ENCODE data around the gene PRPS1L1.
A peak's percentile ranks its signal among the peaks of the same experiment; 100 is the strongest.

Gene PRPS1L1

GRCh38 chr7:18027628-18028027 lies at the start of gene PRPS1L1:
TSS of gene PRPS1L1 (minus strand) at chr7:18027846.
- intact Hi-C loops (cut with DNase I) = no loop called here
- DNase-seq = no peak

GRCh38 chr7:18076461-18076860 lies 48.8 kb upstream of the PRPS1L1 start:
- no peak for DNase-seq
- intact Hi-C loops (cut with DNase I) = no loop called here

- DNase-seq = no peak
- intact Hi-C loops (cut with DNase I) = no loop called here
Measured at GRCh38 chr7:18068745-18069144, 41.1 kb upstream of the PRPS1L1 start.

- intact Hi-C loops (cut with DNase I) = no loop called here
Measured at GRCh38 chr7:18064242-18064838, 36.7 kb upstream of the PRPS1L1 start.

GRCh38 chr7:18063149-18063901 lies 35.7 kb upstream of the PRPS1L1 start:
- no peak for DNase-seq
- intact Hi-C loops (cut with DNase I) = no loop called here

More at GRCh38 chr7:18064242-18064838, 36.7 kb upstream of the PRPS1L1 start:
- DNase-seq = peak in 1 of 42 donors; percentile 4

GRCh38 chr7:18059171-18059570 lies 31.5 kb upstream of the PRPS1L1 start:
- intact Hi-C loops (cut with DNase I) = no loop called here
- DNase-seq = no peak

- DNase-seq = no peak
- intact Hi-C loops (cut with DNase I) = no loop called here
Measured at GRCh38 chr7:18053941-18054340, 26.3 kb upstream of the PRPS1L1 start.

- intact Hi-C loops (cut with DNase I) = no loop called here
Measured at GRCh38 chr7:18053177-18053928, 25.7 kb upstream of the PRPS1L1 start.

GRCh38 chr7:18049262-18049661 lies 21.6 kb upstream of the PRPS1L1 start:
- DNase-seq = no peak
- intact Hi-C loops (cut with DNase I) = no loop called here

More at GRCh38 chr7:18053177-18053928, 25.7 kb upstream of the PRPS1L1 start:
- no peak for DNase-seq

- no peak for DNase-seq
- intact Hi-C loops (cut with DNase I) = no loop called here
Measured at GRCh38 chr7:18046601-18047000, 19.0 kb upstream of the PRPS1L1 start.

- DNase-seq = no peak
- intact Hi-C loops (cut with DNase I) = no loop called here
Measured at GRCh38 chr7:18045171-18045570, 17.5 kb upstream of the PRPS1L1 start.

- intact Hi-C loops (cut with DNase I) = no loop called here
- DNase-seq = no peak
Measured at GRCh38 chr7:18041191-18041590, 13.5 kb upstream of the PRPS1L1 start.

GRCh38 chr7:18040196-18040595 lies 12.6 kb upstream of the PRPS1L1 start:
- DNase-seq = no peak
- intact Hi-C loops (cut with DNase I) = no loop called here

- DNase-seq = no peak
- intact Hi-C loops (cut with DNase I) = no loop called here
Measured at GRCh38 chr7:18038382-18038781, 10.7 kb upstream of the PRPS1L1 start.

- intact Hi-C loops (cut with DNase I) = no loop called here
- no peak for DNase-seq
Measured at GRCh38 chr7:18037609-18038008, 10.0 kb upstream of the PRPS1L1 start.

GRCh38 chr7:18036783-18037182 lies 9.1 kb upstream of the PRPS1L1 start:
- no peak for DNase-seq
- intact Hi-C loops (cut with DNase I) = no loop called here

GRCh38 chr7:18030758-18031157 lies 3.1 kb upstream of the PRPS1L1 start:
- intact Hi-C loops (cut with DNase I) = no loop called here
- DNase-seq = no peak

- no peak for DNase-seq
- intact Hi-C loops (cut with DNase I) = no loop called here
Measured at GRCh38 chr7:18020138-18020715, 7.4 kb downstream of the PRPS1L1 start.

GRCh38 chr7:18019555-18019954 lies 8.1 kb downstream of the PRPS1L1 start:
- intact Hi-C loops (cut with DNase I) = no loop called here
- DNase-seq = no peak
